Suprapubic skin (tissue), 4 donors: ENCODE data around the gene C6orf58. TPM values are rescaled to one million over a fixed set of nuclear protein-coding genes. Genes with fewer than 3 reads are reported as not detected.
"Not testable (repeated sequence)": the region's sequence is repeated elsewhere in the genome, so short reads cannot be mapped to it uniquely, and the experiment has no call there.

Source experiments
- DNase-seq, 2 donors: peaks; one replicate each; pipeline ENCODE4 v3.0.0-alpha.2; 2019; ENCODE audit warnings: low spot score in 2 of 2
- H3K27ac ChIP-seq: fragments of 200-600 bp; sonication (generic); one replicate; pipeline ENCODE4 v1.5.1; 2019
- H3K27me3 ChIP-seq: fragments of 200-600 bp; sonication (generic); one replicate; pipeline ENCODE4 v1.5.1; 2019
- H3K36me3 ChIP-seq: fragments of 200-600 bp; sonication (generic); one replicate; pipeline ENCODE4 v1.5.1; 2019
- H3K4me1 ChIP-seq: fragments of 200-600 bp; sonication (generic); one replicate; pipeline ENCODE4 v1.5.1; 2019
- H3K4me3 ChIP-seq: fragments of 200-600 bp; sonication (generic); one replicate; pipeline ENCODE4 v1.5.1; 2019; ENCODE audit warnings: mild to moderate bottlenecking
- H3K9me3 ChIP-seq: fragments of 200-600 bp; sonication (generic); one replicate; pipeline ENCODE4 v1.5.1; 2019
- CTCF ChIP-seq, 2 donors: fragments of 200-600 bp in 1 of 2; fragments of 450-650 bp in 1 of 2; sonication (generic) in 1 of 2; IDR thresholded peaks; one replicate each; pipeline ENCODE4 v1.5.1; 2016 to 2019; ENCODE audit warnings: antibody characterized with exemption in 2 of 2, mild to moderate bottlenecking in 1 of 2, moderate library complexity in 1 of 2
- EP300 ChIP-seq: sonication (generic); formaldehyde crosslinking; IDR thresholded peaks from one replicate; pipeline ENCODE4 v1.6.1; 2017; ENCODE audit warnings: antibody characterized with exemption
- POLR2A ChIP-seq, 2 donors: fragments of 450-650 bp; IDR thresholded peaks; one replicate each; pipeline ENCODE4 v1.6.1; 2017; ENCODE audit warnings: antibody characterized with exemption in 2 of 2, mild to moderate bottlenecking in 2 of 2, moderate library complexity in 2 of 2
- POLR2AphosphoS5 ChIP-seq, 3 donors: sonication (generic); formaldehyde crosslinking; IDR thresholded peaks; one replicate each; pipeline ENCODE4 v1.6.1; 2017; ENCODE audit warnings: antibody characterized with exemption in 3 of 3
- WGBS: methylation state at CpG from one replicate; pipeline ENCODE4 v1.1.5; 2018; 5-methylcytosine and 5-hydroxymethylcytosine counted together
- total RNA-seq, 4 donors: library from RNA; depleted of rRNA; stranded (reverse); fragments of >200 nt; gene quantifications; one replicate each; pipeline ENCODE4 v1.1.0, GENCODE V29; 2016

Gene C6orf58
- total RNA-seq, 4 donors from 2014 or later = not detected

- TF ChIP-seq POLR2AphosphoS5 (IDR thresholded peaks at IDR 0.05) = no peak
- no peak for TF ChIP-seq EP300
- no peak for TF ChIP-seq POLR2A (IDR thresholded peaks at IDR 0.05)
- TF ChIP-seq CTCF (IDR thresholded peaks at IDR 0.05) = no peak
- H3K4me3 ChIP-seq = no peak overlapping the region
- no peak overlapping the region for H3K27ac ChIP-seq
- WGBS = 32% methylated on average over 1 of the region's 1 CpG
- DNase-seq = no peak
- H3K36me3 ChIP-seq = no peaks in the 10 kb centered on the region
- H3K4me1 ChIP-seq = no peaks in the 10 kb centered on the region
- H3K27me3 ChIP-seq = no peaks in the 10 kb centered on the region
- no peaks in the 10 kb centered on the region for H3K9me3 ChIP-seq
Measured at GRCh38 chr6:127590344-127590743, 13.4 kb downstream of the C6orf58 start.

GRCh38 chr6:127592964-127593363 is 16.0 kb downstream of the C6orf58 start:
- Histone ChIP-seq H3K27me3 (no peaks in the 10 kb centered on the region), H3K36me3 (no peaks in the 10 kb centered on the region), H3K4me3 (no peak overlapping the region), H3K27ac (no peak overlapping the region), H3K4me1 (no peaks in the 10 kb centered on the region), H3K9me3 (no peaks in the 10 kb centered on the region)
- DNase-seq = no peak
- TF ChIP-seq POLR2A (IDR thresholded peaks at IDR 0.05) (no peak), POLR2AphosphoS5 (IDR thresholded peaks at IDR 0.05) (no peak), EP300 (no peak), CTCF (IDR thresholded peaks at IDR 0.05) (no peak)
- 89% methylated on average over 7 of the region's 7 CpGs for WGBS

- H3K27me3 ChIP-seq, H3K9me3 ChIP-seq, DNase-seq, H3K4me3 ChIP-seq, H3K4me1 ChIP-seq, H3K36me3 ChIP-seq, H3K27ac ChIP-seq: not testable (repeated sequence)
- WGBS = 93% methylated on average over 18 of the region's 21 CpGs
Measured at GRCh38 chr6:127593456-127593855, 16.5 kb downstream of the C6orf58 start.

GRCh38 chr6:127606131-127606562 is 29.2 kb downstream of the C6orf58 start:
- no peak for DNase-seq
- WGBS = no CpG with 5 or more reads among the region's 3 CpGs
- H3K4me3 ChIP-seq = no peak overlapping the region

GRCh38 chr6:127608554-127609270 is 31.7 kb downstream of the C6orf58 start:
- H3K9me3 ChIP-seq = no peaks in the 10 kb centered on the region
- DNase-seq = no peak
- no peaks in the 10 kb centered on the region for H3K36me3 ChIP-seq
- no peaks in the 10 kb centered on the region for H3K27me3 ChIP-seq
- H3K27ac ChIP-seq = no peak overlapping the region
- 60% methylated on average over 3 of the region's 3 CpGs for WGBS
- H3K4me3 ChIP-seq = no peak overlapping the region
- TF ChIP-seq POLR2A (IDR thresholded peaks at IDR 0.05) = no peak
- TF ChIP-seq EP300 = no peak
- no peak for TF ChIP-seq CTCF (IDR thresholded peaks at IDR 0.05)
- TF ChIP-seq POLR2AphosphoS5 (IDR thresholded peaks at IDR 0.05) = no peak
- no peaks in the 10 kb centered on the region for H3K4me1 ChIP-seq

More at GRCh38 chr6:127606131-127606562, 29.2 kb downstream of the C6orf58 start:
- no peaks in the 10 kb centered on the region for H3K36me3 ChIP-seq
- no peaks in the 10 kb centered on the region for H3K9me3 ChIP-seq
- H3K27ac ChIP-seq = no peak overlapping the region
- no peaks in the 10 kb centered on the region for H3K27me3 ChIP-seq
- no peaks in the 10 kb centered on the region for H3K4me1 ChIP-seq
- TF ChIP-seq EP300 (no peak), POLR2AphosphoS5 (IDR thresholded peaks at IDR 0.05) (no peak), CTCF (IDR thresholded peaks at IDR 0.05) (no peak), POLR2A (IDR thresholded peaks at IDR 0.05) (no peak)
